Measurements from ENCODE around the gene MTUS2.

The MTUS2 gene

DNA sequence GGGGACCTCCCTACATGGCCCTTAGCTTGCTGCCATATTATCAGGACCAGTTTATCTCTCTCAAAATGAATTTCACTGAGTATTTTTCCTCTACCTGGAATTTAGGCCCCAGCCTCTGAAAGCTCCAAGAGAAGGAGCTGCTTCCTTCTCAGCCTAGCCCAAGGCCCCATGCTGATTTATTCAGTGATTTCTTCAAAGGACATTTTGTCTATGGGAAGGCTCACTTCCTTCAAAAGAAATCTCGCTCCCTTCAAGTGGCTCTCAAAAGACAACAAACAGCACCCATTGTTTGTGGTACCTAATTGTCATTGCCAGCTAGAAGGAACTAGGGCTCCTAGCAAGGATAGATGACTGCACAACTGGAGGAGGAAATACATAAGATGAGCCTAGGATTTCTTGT lies 602.9 kb downstream of the MTUS2 start:
- no peak for DNase-seq

DNA sequence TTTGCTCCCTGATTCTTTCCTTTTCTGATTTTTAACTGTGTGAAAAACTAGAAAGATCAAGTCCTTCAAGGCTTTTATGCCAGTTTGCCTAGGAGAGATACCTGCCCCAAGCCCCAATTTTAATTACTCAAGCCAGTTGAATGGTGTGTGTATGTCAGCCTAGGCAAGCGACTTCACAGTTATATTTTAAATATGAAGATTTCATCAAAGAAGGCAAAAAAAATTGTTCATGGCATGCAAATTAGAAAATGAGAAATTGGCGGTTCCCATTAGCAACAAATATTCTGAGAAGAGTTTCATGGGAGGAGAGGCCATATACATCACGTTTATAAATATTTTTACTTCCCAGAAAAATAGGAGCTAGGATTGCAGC lies 607.8 kb downstream of the MTUS2 start:
- no peak for DNase-seq

- no peak for DNase-seq
Measured at GRCh38 chr13:29428310-29429181, 608.4 kb downstream of the MTUS2 start.

DNA sequence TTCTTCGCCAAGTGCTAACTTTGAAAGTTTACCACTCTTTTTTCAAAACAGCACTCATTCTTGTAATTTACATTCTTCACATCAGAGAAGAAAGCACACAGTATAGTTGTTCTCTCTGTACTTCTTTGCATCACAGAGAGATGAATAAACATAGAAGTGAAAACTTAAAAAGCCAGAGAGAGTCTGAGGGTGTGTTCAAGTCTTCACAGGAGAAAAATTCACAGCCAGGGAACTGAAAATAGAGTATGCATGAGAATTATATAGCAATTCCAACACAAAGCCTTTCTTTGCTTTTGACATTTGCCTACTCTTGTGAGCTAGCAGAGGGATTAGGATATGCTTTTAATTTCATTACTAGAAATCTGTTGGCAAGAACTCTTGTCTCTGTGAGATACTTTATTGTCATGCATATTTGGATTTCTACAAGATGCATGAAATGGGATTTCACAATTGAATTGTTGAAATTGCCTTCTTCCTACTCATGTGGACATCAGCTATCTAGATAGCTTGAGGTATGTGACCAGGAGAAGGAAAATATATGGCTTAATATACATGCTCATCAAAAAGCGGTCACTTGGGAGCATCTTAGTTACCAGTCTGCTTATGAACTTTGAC lies 609.3 kb downstream of the MTUS2 start:
- no peak for DNase-seq

- no peak for DNase-seq
Measured at GRCh38 chr13:29434217-29434945, 614.2 kb downstream of the MTUS2 start.

GRCh38 chr13:29435125-29435911 lies 615.2 kb downstream of the MTUS2 start:
- DNase-seq, result no peak

DNA sequence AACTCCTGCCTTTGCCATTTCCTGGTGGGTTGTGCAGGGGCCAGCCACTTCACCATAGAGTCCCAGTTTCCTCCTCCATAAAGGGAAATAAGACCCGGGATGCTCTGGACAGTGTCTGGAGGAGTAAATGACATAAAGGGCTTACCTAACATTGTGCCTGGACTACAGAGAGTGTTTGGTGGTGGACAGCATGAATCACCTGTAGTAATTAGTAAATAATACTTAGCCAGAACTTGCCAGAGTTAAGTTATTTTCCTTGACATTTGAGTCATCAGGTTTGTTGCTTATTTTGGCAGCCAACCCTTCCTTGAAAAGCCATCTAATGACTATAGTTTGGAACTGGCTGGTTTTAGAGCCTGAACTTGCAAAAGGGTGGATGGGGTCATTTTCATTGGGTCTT lies 616.2 kb downstream of the MTUS2 start:
- DNase-seq, result no peak

GRCh38 chr13:29436721-29437280 lies 616.7 kb downstream of the MTUS2 start:
- DNase-seq, result no peak

DNA sequence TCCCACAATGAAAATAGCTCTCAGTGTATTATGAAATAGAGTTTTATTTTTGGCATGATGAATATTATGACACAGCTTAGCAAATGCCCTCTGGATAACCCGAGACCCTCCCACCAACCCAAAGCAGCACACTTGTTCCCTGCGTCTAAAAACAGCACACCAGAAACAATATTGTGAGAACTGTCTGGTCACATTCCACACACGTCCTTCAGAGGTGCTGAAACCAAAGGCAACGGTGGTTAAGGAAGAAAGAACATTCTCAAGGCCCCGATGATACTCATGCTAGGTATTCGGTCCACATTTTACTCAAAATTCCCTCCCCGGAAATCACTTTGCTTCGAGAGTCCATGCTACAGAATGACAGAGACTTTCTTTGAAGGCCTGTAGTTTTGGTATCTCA lies 618.6 kb downstream of the MTUS2 start:
- DNase-seq, result no peak

DNA sequence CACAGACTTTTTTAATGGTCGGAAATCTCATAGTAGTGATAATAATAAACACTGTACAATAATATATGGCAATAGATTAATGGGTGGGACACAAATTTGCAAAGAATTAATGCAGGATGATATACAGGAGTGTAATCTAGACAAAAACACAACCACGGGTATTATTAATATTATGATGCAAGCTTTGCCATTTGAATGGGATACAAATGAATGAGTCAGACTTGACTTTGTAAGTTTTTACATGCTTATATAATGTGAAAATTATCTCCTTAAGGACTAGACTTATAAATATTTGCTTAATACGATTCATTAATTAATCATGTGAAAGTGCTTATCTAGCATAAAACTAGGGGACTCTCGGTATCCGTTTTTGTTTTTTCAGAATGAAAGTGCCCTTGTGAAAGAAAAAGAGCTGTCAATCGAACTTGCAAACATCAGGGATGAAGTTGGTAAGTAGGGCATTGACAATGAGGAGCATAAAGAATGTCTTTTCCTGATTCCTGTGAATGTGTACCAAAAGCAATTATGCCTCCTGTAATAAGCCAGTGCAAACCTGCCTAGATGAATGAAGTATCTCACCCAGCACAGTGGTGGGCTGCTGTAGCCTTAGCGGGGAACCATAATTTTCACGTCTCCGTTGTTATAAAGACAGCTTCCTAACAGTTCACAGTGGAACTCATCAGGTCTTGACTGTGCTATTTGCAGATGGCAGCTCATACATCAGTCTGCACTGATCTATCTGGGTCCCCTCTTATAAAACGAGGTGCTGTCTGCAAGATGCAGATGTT lies 619.7 kb downstream of the MTUS2 start:
- DNase-seq, result no peak

GRCh38 chr13:29441306-29441705 lies 621.2 kb downstream of the MTUS2 start:
- DNase-seq, result no peak

DNA sequence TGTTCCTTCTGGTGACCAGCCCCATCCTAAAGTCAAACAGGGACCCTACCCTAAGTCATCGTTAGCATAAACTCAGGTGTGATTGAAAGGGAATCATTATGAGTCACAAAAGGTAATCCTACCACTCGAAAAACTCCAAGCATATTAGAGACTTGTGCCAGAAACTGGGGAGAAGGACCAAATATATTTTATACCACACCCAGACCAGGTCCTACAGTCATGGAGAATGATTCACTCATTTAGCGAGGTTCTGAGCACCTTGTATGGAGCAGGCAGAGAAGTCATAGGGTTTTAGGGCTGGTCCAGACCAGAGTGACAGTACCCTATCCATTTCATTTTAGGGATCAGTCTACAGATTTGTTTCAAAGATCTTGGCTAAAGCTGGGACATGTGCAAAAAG lies 625.9 kb downstream of the MTUS2 start:
- DNase-seq, result no peak

DNA sequence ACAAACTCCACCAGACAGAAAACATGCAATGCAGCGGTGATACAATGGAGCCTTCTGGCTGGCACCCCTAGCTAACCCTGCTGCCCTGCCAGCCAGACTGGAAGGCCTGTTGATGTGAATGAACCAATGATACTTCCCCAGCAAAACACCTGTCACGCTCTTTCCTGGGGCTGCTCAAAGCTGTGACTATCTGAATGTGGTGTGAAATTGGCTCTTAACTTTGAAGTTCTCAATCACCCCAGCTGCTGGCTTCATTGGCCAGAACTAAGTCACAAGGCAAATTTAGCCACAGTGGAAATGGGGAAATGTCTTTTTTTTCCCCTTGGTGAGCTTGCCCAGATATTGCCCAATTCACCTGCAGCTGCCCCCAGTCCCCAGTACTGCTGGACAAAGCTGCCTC lies 628.0 kb downstream of the MTUS2 start:
- no peak for DNase-seq

DNA sequence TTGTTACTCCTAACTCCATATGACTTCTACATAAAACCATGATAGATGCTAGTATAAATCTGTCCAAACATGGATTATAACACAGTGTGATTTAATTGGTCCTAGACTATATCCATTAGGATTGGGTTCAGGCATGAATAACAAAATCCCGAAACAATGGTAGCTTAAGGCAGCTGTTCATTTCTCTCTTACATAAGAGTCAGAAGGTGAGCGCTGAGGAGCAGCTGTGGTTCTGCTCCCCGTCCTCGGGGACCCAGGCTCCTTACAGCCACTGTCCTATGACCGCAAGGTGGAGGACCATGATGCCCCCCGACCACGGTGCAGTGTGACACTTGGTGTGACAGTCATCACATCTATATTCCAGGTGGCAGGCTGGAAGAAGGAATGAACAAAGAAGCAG lies 629.6 kb downstream of the MTUS2 start:
- no peak for DNase-seq

DNA sequence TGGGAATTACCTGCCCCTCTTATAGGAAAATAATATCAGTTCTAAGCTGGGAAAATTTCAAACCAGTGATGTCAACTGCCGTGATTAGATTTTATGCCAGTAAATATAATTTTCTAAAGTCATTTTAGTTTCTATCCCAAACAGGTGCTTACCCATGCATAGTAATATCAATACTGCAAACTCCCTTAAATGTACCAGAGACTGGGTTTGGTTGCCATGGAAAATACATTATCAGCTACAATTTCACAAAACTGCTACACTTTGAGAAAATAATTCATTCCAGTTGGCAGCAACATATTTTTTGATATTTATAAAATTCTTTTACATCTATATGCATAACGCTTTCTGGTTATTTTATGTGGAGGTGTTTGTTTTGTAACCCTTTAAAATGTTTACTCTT lies 631.8 kb downstream of the MTUS2 start:
- DNase-seq, result no peak

DNA sequence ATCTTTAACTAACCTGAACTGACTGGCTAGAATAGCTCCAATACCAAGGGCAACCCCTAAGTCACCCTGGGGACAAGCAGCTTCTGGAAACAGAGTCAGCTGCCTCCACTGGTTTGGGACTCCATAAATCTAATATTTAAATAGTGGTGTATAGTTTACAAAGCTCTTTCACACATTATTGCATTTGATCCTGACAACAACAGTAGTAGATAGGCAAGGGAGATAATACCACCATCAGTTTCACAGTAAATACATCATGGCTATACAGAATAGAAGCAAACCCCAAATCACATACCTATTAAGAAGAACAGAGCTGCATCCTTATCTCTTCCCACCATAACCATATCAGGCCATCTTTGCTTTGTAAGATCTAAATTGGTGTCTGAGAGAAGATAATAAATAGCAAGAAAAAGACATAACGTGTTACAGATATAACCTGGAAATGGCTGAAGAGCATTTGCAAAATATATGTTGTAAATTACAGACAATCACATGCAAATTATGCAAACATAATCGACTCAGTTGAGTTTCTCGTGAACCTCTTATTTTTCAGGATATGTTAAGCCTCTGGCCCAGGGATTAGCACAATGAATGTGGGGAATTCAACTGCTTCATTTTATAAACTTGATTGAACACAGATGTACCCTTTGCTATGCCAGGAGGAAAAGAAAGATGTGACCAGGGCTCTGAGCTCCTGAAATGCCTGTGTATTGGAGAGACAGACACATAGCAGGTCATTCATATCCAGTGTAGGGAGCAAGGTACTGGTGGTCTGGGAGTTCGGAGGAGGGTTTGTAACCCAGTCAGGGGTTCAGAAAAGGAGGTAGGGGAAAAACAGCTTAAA lies 632.9 kb downstream of the MTUS2 start:
- DNase-seq, result no peak

GRCh38 chr13:29453617-29454011 lies 633.5 kb downstream of the MTUS2 start:
- no peak for DNase-seq

GRCh38 chr13:29454931-29455481 lies 634.9 kb downstream of the MTUS2 start:
- peak; percentile 11 for DNase-seq

- DNase-seq, result no peak
Measured at GRCh38 chr13:29456419-29456818, 636.3 kb downstream of the MTUS2 start.

DNA sequence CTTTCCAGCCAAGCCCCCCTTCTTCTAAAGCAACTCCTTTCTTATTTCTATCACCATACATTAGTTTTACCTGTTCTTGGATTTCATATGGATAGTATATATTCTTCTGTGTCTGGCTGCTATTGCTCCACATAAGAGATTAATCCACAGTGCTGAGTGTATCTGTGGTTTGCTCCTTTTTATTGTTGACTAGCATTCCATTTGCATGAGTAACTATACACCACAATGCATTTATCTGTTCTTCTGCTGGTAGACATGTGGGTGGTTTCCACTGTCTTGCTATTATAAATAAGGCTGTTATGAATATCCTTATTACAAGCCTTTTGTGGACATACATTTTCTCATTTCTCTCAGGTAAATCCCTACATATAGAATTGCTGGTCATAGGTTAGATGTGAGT lies 637.2 kb downstream of the MTUS2 start:
- DNase-seq, result no peak

GRCh38 chr13:29458419-29458818 lies 638.3 kb downstream of the MTUS2 start:
- no peak for DNase-seq

Data from NCI-H1694 treated with DMSO at 0.1 percent for 48 hours (cell line).